Tibial artery (tissue), 4 donors: ENCODE results near the gene CYTH4.
A peak's percentile ranks its signal among the peaks of the same experiment; 100 is the strongest.

Experiments
- DNase-seq, 2 donors: peaks; one replicate each; pipeline ENCODE4 v3.0.0-alpha.2; 2019
- H3K27ac ChIP-seq, 2 donors: fragments of 200-600 bp; sonication (generic) in 1 of 2; 1 replicate in 1 of 2; 2 replicates in 1 of 2; pipeline ENCODE4 v1.5.1; 2018 to 2019; ENCODE audit warnings: mild to moderate bottlenecking in 1 of 2
- H3K27me3 ChIP-seq, 2 donors: fragments of 200-600 bp; sonication (generic) in 1 of 2; one replicate each; pipeline versions ENCODE4 v1.5.1 to v1.6.0; 2016 to 2019
- H3K36me3 ChIP-seq, 3 donors: fragments of 200-600 bp; sonication (generic) in 2 of 3; one replicate each; pipeline ENCODE4 v1.5.1; 2016 to 2019; ENCODE audit warnings: mild to moderate bottlenecking in 2 of 3
- H3K4me1 ChIP-seq, 4 donors: fragments of 200-600 bp; sonication (generic) in 2 of 4; 1 replicate in 3 of 4; 2 replicates in 1 of 4; pipeline ENCODE4 v1.5.1; 2016 to 2019
- H3K4me3 ChIP-seq, 2 donors: fragments of 200-600 bp; sonication (generic) in 1 of 2; 1 replicate in 1 of 2; 2 replicates in 1 of 2; pipeline ENCODE4 v1.5.1; 2018 to 2019; ENCODE audit warnings: mild to moderate bottlenecking in 2 of 2
- H3K9me3 ChIP-seq, 3 donors: fragments of 200-600 bp; sonication (generic) in 1 of 3; one replicate each; pipeline ENCODE4 v1.5.1; 2016 to 2019
- intact Hi-C: fragments of 100-400 bp; cut with DNase I; formaldehyde crosslinking; loops from one replicate; pipeline ENCODE4 v1.15.0; 2023; ENCODE audit warnings: low total_unique reads
- TF ChIP-seq, protein P1 (sequence below), 2 experiments: fragments of 200-600 bp in 1 of 2; fragments of 450-650 bp in 1 of 2; IDR thresholded peaks; one replicate each; pipeline ENCODE4 v1.5.1; 2017 to 2019; ENCODE audit warnings: antibody characterized with exemption in 2 of 2, mild to moderate bottlenecking in 1 of 2, moderate library complexity in 1 of 2

CYTH4 gene

DNA sequence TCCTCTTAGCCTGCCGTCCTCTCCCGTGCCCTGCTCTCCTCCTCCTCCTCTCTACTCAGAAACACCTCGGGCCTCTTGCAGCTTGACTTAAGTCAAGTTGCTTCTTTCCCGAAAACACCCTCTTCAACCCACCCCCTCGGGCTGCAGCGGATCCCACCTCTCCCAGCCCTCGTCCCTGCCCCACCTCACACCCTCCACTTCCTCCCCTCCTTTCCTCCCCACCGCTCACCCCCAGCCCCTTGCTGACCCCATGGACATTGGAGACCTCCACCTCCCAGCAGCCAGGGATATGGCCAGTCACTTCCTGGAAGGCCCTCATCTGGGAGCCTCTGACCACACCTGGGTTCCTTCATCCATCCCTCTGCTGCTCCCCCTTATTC is 8.5 kb upstream of the CYTH4 start:
- Histone ChIP-seq H3K4me1 (no peaks in the 10 kb centered on the region), H3K36me3 (no peaks in the 10 kb centered on the region), H3K9me3 (no peaks in the 10 kb centered on the region), H3K27ac (no peak overlapping the region), H3K4me3 (no peak overlapping the region), H3K27me3 (peaks cover 0 to 45% of the 10 kb centered on the region in 2 donors)
- TF ChIP-seq, protein P1, sequence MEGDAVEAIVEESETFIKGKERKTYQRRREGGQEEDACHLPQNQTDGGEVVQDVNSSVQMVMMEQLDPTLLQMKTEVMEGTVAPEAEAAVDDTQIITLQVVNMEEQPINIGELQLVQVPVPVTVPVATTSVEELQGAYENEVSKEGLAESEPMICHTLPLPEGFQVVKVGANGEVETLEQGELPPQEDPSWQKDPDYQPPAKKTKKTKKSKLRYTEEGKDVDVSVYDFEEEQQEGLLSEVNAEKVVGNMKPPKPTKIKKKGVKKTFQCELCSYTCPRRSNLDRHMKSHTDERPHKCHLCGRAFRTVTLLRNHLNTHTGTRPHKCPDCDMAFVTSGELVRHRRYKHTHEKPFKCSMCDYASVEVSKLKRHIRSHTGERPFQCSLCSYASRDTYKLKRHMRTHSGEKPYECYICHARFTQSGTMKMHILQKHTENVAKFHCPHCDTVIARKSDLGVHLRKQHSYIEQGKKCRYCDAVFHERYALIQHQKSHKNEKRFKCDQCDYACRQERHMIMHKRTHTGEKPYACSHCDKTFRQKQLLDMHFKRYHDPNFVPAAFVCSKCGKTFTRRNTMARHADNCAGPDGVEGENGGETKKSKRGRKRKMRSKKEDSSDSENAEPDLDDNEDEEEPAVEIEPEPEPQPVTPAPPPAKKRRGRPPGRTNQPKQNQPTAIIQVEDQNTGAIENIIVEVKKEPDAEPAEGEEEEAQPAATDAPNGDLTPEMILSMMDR (IDR thresholded peaks at IDR 0.05), result no peak
- no peak for DNase-seq
- intact Hi-C loops, result no loop called here

DNA sequence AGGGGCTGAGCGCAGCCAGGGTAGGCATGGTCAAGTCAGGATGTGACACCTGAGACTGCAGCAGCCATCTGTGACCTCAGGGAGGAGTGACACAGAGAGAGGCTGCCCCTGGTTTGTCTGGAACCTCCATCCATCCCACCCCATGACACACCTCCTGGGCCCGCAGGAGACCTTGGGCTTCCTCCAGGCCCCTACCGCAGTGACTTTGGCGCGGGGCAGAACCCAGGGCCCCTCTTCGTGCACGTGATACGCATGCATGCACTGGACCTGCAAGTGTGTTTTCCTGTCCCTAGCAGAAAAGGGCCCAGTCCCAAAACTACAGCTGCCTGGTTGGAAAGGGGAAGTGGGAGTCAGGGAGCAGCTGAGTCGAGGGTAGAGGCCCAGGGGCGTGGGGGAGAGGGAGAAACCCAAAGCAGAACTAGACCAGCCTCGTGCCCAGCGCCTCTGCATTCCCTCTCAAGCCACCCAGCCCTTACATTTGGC is 7.9 kb upstream of the CYTH4 start:
- Histone ChIP-seq H3K27ac (no peak overlapping the region), H3K27me3 (peaks cover 0 to 48% of the 10 kb centered on the region in 2 donors), H3K4me1 (no peaks in the 10 kb centered on the region), H3K4me3 (no peak overlapping the region), H3K36me3 (no peaks in the 10 kb centered on the region), H3K9me3 (no peaks in the 10 kb centered on the region)
- DNase-seq, result peak; percentile 73 to 81
- TF ChIP-seq, protein P1 (IDR thresholded peaks at IDR 0.05), result no peak
- intact Hi-C loops, result no loop called here

DNA sequence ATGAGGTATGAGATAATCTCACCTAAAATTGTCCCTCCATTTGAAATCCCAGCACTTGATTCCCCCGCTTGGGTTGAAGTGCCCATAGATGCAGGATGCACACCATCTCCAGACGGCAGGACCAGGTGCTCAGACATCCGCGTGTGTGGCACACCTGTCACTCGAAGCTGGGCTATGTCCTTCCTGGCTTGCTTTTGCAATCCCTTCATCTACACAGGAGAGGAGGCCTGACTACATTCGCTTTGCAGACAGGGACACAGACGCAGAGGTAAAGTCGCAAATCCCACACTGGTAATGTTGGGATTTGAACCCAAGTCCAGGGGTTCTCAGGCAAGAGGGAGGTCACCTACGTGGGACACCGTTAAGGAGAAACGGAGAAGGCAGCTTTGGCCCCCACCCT is 7.2 kb upstream of the CYTH4 start:
- intact Hi-C loops, result no loop called here
- Histone ChIP-seq H3K27ac (no peak overlapping the region), H3K36me3 (no peaks in the 10 kb centered on the region), H3K27me3 (peaks cover 0 to 55% of the 10 kb centered on the region in 2 donors), H3K4me1 (no peaks in the 10 kb centered on the region), H3K4me3 (no peak overlapping the region), H3K9me3 (no peaks in the 10 kb centered on the region)
- DNase-seq, result no peak
- TF ChIP-seq, protein P1 (IDR thresholded peaks at IDR 0.05), result no peak

DNA sequence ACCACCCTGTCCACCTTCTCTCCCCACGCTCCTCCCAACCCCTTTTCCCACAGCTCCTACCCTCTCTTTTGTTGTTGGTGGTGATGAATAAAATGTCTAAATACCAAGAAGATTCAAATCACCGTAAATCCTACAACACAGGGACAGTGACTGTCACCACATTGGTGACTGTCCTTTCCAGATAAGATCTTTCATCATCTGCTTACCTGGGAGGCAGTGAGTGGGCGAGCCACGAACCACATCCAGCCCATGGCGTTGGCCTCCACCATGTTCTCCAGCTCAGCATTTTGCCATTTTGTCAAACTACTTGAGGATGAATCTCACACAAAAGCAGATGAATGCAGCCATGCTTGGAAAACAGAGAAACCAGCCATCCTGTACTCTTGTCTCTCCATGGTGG is 6.7 kb upstream of the CYTH4 start:
- TF ChIP-seq, protein P1 (IDR thresholded peaks at IDR 0.05), result no peak
- Histone ChIP-seq H3K27me3 (peaks cover 0 to 57% of the 10 kb centered on the region in 2 donors), H3K9me3 (no peaks in the 10 kb centered on the region), H3K27ac (no peak overlapping the region), H3K4me1 (no peaks in the 10 kb centered on the region), H3K36me3 (no peaks in the 10 kb centered on the region), H3K4me3 (no peak overlapping the region)
- DNase-seq, result no peak
- intact Hi-C loops, result no loop called here

DNA sequence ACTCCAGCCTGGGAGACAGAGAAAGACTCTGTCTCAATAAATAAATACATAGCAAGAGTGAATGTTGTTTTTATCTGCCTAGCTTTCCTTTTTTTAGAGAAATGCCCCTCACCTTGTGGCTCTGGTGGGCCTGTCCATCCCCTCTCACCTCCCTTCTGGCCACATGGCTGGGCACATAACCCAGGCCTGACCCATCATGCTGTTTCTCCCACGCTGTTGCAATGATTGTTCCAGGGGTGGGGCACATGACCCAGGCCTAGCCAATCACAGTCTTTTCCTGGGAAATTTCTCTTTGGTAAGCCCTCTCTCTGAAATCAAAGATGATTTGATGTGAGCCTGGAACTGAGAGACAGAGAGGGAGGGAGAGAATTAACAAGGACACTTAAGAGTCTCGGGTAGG is 5.5 kb upstream of the CYTH4 start:
- no peaks in the 10 kb centered on the region for H3K9me3 ChIP-seq
- DNase-seq, result no peak
- intact Hi-C loops, result no loop called here
- H3K36me3 ChIP-seq, result no peaks in the 10 kb centered on the region
- peaks cover 0 to 67% of the 10 kb centered on the region in 2 donors for H3K27me3 ChIP-seq
- TF ChIP-seq, protein P1 (IDR thresholded peaks at IDR 0.05), result no peak
- no peak overlapping the region for H3K4me3 ChIP-seq
- H3K4me1 ChIP-seq, result no peaks in the 10 kb centered on the region
- H3K27ac ChIP-seq, result no peak overlapping the region

DNA sequence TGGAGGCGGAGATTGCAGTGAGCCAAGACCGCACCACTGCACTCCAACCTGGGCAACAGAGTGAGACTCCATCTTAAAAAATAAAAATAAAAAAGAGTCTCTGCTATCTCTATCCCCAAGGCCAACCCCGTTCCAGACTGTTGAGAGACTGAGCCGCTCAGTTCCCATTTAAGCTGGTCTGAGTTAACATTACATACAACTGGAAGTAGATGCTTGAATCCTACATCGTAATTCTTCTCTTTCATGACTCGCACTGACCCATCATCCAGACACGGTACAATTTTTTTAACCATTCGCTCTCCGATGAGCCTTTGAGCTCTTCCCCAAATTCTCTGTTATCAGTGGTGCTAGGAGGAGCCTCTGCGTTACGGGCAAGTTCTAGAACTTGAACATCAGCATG is 4.9 kb upstream of the CYTH4 start:
- no peak overlapping the region for H3K27ac ChIP-seq
- no peaks in the 10 kb centered on the region for H3K9me3 ChIP-seq
- H3K4me3 ChIP-seq, result no peak overlapping the region
- no peak for DNase-seq
- H3K36me3 ChIP-seq, result no peaks in the 10 kb centered on the region
- intact Hi-C loops, result no loop called here
- H3K4me1 ChIP-seq, result no peaks in the 10 kb centered on the region
- H3K27me3 ChIP-seq, result peaks cover 0 to 73% of the 10 kb centered on the region in 2 donors
- TF ChIP-seq, protein P1 (IDR thresholded peaks at IDR 0.05), result no peak
